ENCODE data around the gene C6orf58. TPM values are rescaled to one million over a fixed set of nuclear protein-coding genes. Genes with fewer than 3 reads are reported as not detected.

Gene C6orf58
- total RNA-seq (2021; ENCODE audit: unreplicated experiment) (not detected), Bru-seq, nascent RNA (percentile 0 among the genes with signal in this experiment), BruChase-seq, experiment 1, labeled RNA remaining after a 2-hour chase (percentile 13 among the genes with signal in this experiment), BruChase-seq, experiment 2, labeled RNA remaining after a 6-hour chase (percentile 9 among the genes with signal in this experiment)
- not detected for polyA plus RNA-seq (2012; ENCODE audit: insufficient read length)
- long read RNA-seq, result 0 reads

- in situ Hi-C loops (cut with HindIII; ENCODE audit: low pct_unique_long_range_greater_than_20kb, low sequenced_read_pairs), result no loop called here
- intact Hi-C loops (cut with micrococcal nuclease; ENCODE audit: unreplicated experiment), result no loop called here
- Histone ChIP-seq H3K27me3 (ENCODE audit: control insufficient read depth, insufficient read depth, low read length) (peaks cover 5% of the 10 kb centered on the region; the same call in 1 of the 2 replicates), H3K4me1 (ENCODE audit: control insufficient read depth, insufficient read depth, low read length) (no peaks in the 10 kb centered on the region), H3K4me3 (ENCODE audit: low read depth in 2 of 2, low read length in 2 of 2) (no peak within 1 kb of the TSS), H3K9me3 (ENCODE audit: control insufficient read depth, insufficient read depth, low read depth, low read length) (no peaks in the 10 kb centered on the region), H3K27ac (ENCODE audit: low read length) (no peak within 1 kb of the TSS), H3K36me3 (ENCODE audit: control insufficient read depth, insufficient read depth, low read length) (no peaks in the 10 kb centered on the region)
- ChIA-PET CTCF (no interaction called here), POLR2A (no interaction called here)
- no peak for DNase-seq (ENCODE audit: low read depth, low spot score)
- no TSS peak for BruUV-seq (replicated peaks)
- no peak for ATAC-seq
- TF ChIP-seq CTCF (IDR thresholded peaks at IDR 0.05), result no peak
- no peak for TF ChIP-seq POLR2AphosphoS5 (IDR thresholded peaks at IDR 0.05; ENCODE audit: low read depth, low read length)
- no peak for TF ChIP-seq SIN3A (IDR thresholded peaks at IDR 0.05; ENCODE audit: borderline replicate concordance, insufficient read depth, low read depth, low read length)
- TF ChIP-seq TCF7L2 (IDR thresholded peaks at IDR 0.05; ENCODE audit: low read depth, low read length), result no peak
- no peak for TF ChIP-seq REST (IDR thresholded peaks at IDR 0.05; ENCODE audit: insufficient read depth in 1 of 2, low read depth in 2 of 2, low read length in 1 of 2)
These were observed at the start of gene C6orf58 for GRCh38 chr6:127576874-127577273. Gene C6orf58, plus strand, starts transcription at chr6:127577174. Its CDS starts 12 bp downstream, at chr6:127577186.

GRCh38 chr6:127533011-127533410 is 44.0 kb upstream of the C6orf58 start:
- Histone ChIP-seq H3K36me3 (ENCODE audit: control insufficient read depth, insufficient read depth, low read length) (no peaks in the 10 kb centered on the region), H3K9me3 (ENCODE audit: control insufficient read depth, insufficient read depth, low read depth, low read length) (no peaks in the 10 kb centered on the region), H3K4me3 (ENCODE audit: low read depth in 2 of 2, low read length in 2 of 2) (no peak overlapping the region), H3K27me3 (ENCODE audit: control insufficient read depth, insufficient read depth, low read length) (peaks cover 4% of the 10 kb centered on the region; the same call in 1 of the 2 replicates), H3K4me1 (ENCODE audit: control insufficient read depth, insufficient read depth, low read length) (no peaks in the 10 kb centered on the region), H3K27ac (ENCODE audit: low read length) (no peak overlapping the region)
- DNase-seq (ENCODE audit: low read depth, low spot score) (no peak), ATAC-seq (no peak)
- in situ Hi-C loops (cut with HindIII; ENCODE audit: low pct_unique_long_range_greater_than_20kb, low sequenced_read_pairs), result no loop called here
- TF ChIP-seq REST (IDR thresholded peaks at IDR 0.05; ENCODE audit: insufficient read depth in 1 of 2, low read depth in 2 of 2, low read length in 1 of 2) (no peak), CTCF (IDR thresholded peaks at IDR 0.05) (no peak), SIN3A (IDR thresholded peaks at IDR 0.05; ENCODE audit: borderline replicate concordance, insufficient read depth, low read depth, low read length) (no peak), TCF7L2 (IDR thresholded peaks at IDR 0.05; ENCODE audit: low read depth, low read length) (no peak), POLR2AphosphoS5 (IDR thresholded peaks at IDR 0.05; ENCODE audit: low read depth, low read length) (no peak)
- CTCF ChIA-PET, result no interaction called here
- POLR2A ChIA-PET, result no interaction called here
- intact Hi-C loops (cut with micrococcal nuclease; ENCODE audit: unreplicated experiment), result no loop called here
- no TSS peak for BruUV-seq (replicated peaks)
